ENCODE results near the gene SGMS1. TPM values are rescaled to one million over a fixed set of nuclear protein-coding genes. Genes with fewer than 3 reads are reported as not detected.

Gene SGMS1
- total and polyA plus RNA-seq, 2 donors (not counting 1 experiment from before 2014, with no cell fraction given) = 39.9 to 82.1 TPM

GRCh38 chr10:50540826-50541122 lies 83.0 kb downstream of the SGMS1 start:
- Histone ChIP-seq H3K4me2 (ENCODE audit: extremely low read depth, insufficient read depth, low read length) (no peak overlapping the region), H3K4me1 (ENCODE audit: control insufficient read depth, extremely low read depth, insufficient read depth, low read length) (no peaks in the 10 kb centered on the region), H3K36me3 (ENCODE audit: control insufficient read depth, insufficient read depth, low read length) (no peaks in the 10 kb centered on the region), H3K27ac (ENCODE audit: insufficient read depth, low read length) (no peak overlapping the region), H3K4me3 (replicated peaks in 1 of 4; ENCODE audit: control extremely low read depth in 1 of 4, insufficient read depth in 1 of 4, low read depth in 3 of 4, low read length in 4 of 4) (no peak overlapping the region), H2AFZ (ENCODE audit: low read length) (no peak overlapping the region), H3K27me3 (ENCODE audit: control insufficient read depth, insufficient read depth, low read length) (no peaks in the 10 kb centered on the region), H3K9ac (ENCODE audit: insufficient read depth, low read length) (no peak overlapping the region), H3K9me3 (ENCODE audit: control insufficient read depth, insufficient read depth, low read depth, low read length) (no peaks in the 10 kb centered on the region), H4K20me1 (ENCODE audit: control insufficient read depth, extremely low read depth, insufficient read depth, low read length) (no peaks in the 10 kb centered on the region), H3K79me2 (ENCODE audit: control insufficient read depth, insufficient read depth, low read length) (no peaks in the 10 kb centered on the region)
- TF ChIP-seq CTCF (conservative IDR thresholded peaks at IDR 0.05 in 1 of 2, IDR thresholded peaks at IDR 0.05 in 1 of 2; ENCODE audit: low read depth in 1 of 2, low read length in 2 of 2) (no peak), EZH2 (IDR thresholded peaks at IDR 0.05; ENCODE audit: low read length, missing control alignments) (no peak)
- DNase-seq (ENCODE audit: low read depth in 2 of 2) = no peak

DNA sequence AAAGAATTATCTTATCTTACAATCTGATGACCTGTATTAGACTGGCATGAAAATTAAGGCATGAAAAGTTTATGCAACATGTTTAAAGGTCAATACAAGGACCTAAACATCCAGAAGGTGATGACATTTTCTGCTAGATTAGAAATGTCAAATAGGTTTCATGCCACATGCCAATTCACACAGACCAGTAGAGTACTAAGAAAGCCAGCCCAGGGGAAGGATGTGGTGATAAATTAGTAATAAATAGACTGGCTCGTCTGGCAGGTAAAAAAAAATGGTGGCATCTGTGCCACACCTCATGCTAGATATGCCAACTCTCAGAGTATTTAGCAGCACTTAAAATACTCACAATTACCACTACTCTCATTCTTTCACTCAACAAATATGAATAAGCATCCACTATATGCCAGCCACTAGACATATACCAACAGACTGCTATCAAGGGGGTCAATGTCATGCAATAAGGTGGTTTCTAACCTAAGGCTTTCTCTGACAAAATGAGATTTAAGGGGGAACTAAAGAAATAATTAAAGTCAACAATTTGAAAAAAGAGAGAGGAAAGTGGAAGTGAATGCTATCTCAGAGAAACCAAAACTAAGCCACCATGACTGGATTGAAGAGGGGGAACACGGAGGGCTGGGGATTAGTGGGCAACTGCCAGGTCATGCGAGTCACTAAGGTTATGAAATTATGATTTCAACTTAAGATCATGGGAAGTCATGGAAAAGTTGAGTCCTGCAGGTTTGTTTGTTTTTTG lies 83.5 kb downstream of the SGMS1 start:
- Histone ChIP-seq H4K20me1 (ENCODE audit: control insufficient read depth, extremely low read depth, insufficient read depth, low read length) (no peaks in the 10 kb centered on the region), H3K36me3 (ENCODE audit: control insufficient read depth, insufficient read depth, low read length) (no peaks in the 10 kb centered on the region), H3K4me2 (ENCODE audit: extremely low read depth, insufficient read depth, low read length) (no peak overlapping the region), H3K4me3 (replicated peaks in 1 of 4; ENCODE audit: control extremely low read depth in 1 of 4, insufficient read depth in 1 of 4, low read depth in 3 of 4, low read length in 4 of 4) (no peak overlapping the region), H3K27me3 (ENCODE audit: control insufficient read depth, insufficient read depth, low read length) (no peaks in the 10 kb centered on the region), H3K4me1 (ENCODE audit: control insufficient read depth, extremely low read depth, insufficient read depth, low read length) (no peaks in the 10 kb centered on the region), H3K9me3 (ENCODE audit: control insufficient read depth, insufficient read depth, low read depth, low read length) (no peaks in the 10 kb centered on the region), H2AFZ (ENCODE audit: low read length) (no peak overlapping the region), H3K9ac (ENCODE audit: insufficient read depth, low read length) (no peak overlapping the region), H3K79me2 (ENCODE audit: control insufficient read depth, insufficient read depth, low read length) (no peaks in the 10 kb centered on the region), H3K27ac (ENCODE audit: insufficient read depth, low read length) (no peak overlapping the region)
- DNase-seq (ENCODE audit: low read depth in 2 of 2) = no peak
- TF ChIP-seq CTCF (conservative IDR thresholded peaks at IDR 0.05 in 1 of 2, IDR thresholded peaks at IDR 0.05 in 1 of 2; ENCODE audit: low read depth in 1 of 2, low read length in 2 of 2) (no peak), EZH2 (IDR thresholded peaks at IDR 0.05; ENCODE audit: low read length, missing control alignments) (no peak)

- DNase-seq (ENCODE audit: low read depth in 2 of 2) = peak in 1 of 2 donors; percentile 34
- no peak overlapping the region for H3K27ac ChIP-seq (ENCODE audit: insufficient read depth, low read length)
- H3K4me2 ChIP-seq (ENCODE audit: extremely low read depth, insufficient read depth, low read length) = no peak overlapping the region
Measured at GRCh38 chr10:50538555-50539398, 85.0 kb downstream of the SGMS1 start.

More at GRCh38 chr10:50538555-50539398, 85.0 kb downstream of the SGMS1 start:
- H3K79me2 ChIP-seq (ENCODE audit: control insufficient read depth, insufficient read depth, low read length) = no peaks in the 10 kb centered on the region
- H3K9me3 ChIP-seq (ENCODE audit: control insufficient read depth, insufficient read depth, low read depth, low read length) = no peaks in the 10 kb centered on the region
- no peak overlapping the region for H3K4me3 ChIP-seq (replicated peaks in 1 of 4; ENCODE audit: control extremely low read depth in 1 of 4, insufficient read depth in 1 of 4, low read depth in 3 of 4, low read length in 4 of 4)
- no peak for TF ChIP-seq EZH2 (IDR thresholded peaks at IDR 0.05; ENCODE audit: low read length, missing control alignments)
- TF ChIP-seq CTCF (conservative IDR thresholded peaks at IDR 0.05 in 1 of 2, IDR thresholded peaks at IDR 0.05 in 1 of 2; ENCODE audit: low read depth in 1 of 2, low read length in 2 of 2) = no peak
- no peaks in the 10 kb centered on the region for H4K20me1 ChIP-seq (ENCODE audit: control insufficient read depth, extremely low read depth, insufficient read depth, low read length)
- H3K36me3 ChIP-seq (ENCODE audit: control insufficient read depth, insufficient read depth, low read length) = no peaks in the 10 kb centered on the region
- H2AFZ ChIP-seq (ENCODE audit: low read length) = no peak overlapping the region
- no peak overlapping the region for H3K9ac ChIP-seq (ENCODE audit: insufficient read depth, low read length)
- H3K27me3 ChIP-seq (ENCODE audit: control insufficient read depth, insufficient read depth, low read length) = no peaks in the 10 kb centered on the region
- H3K4me1 ChIP-seq (ENCODE audit: control insufficient read depth, extremely low read depth, insufficient read depth, low read length) = no peaks in the 10 kb centered on the region
